ENCODE data around the gene HELB. TPM values are rescaled to one million over a fixed set of nuclear protein-coding genes. Genes with fewer than 3 reads are reported as not detected.

HELB gene
- total and polyA plus RNA-seq, 8 donors = 0.68 to 5.2 (median 1.6) TPM

DNA sequence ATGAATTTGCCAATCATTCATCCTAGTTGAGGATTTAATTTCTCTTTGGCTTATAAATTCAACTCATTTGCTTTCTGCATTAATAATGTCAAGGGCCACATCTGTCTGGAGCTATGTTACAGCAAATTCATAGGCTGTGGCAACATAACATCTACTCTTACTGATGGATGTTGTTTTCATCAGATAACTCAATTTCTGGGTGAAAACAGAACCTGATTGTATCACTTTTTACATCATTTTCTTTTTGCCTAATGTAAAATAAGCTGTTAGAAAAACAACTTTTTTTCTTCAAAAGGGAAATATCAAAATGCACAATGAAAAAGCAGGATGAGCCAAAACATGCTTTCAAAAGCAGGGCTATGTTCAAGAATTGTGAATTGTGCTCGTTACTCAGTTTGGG is 73.3 kb downstream of the HELB start:
- intact Hi-C loops (cut with DNase I) = no loop called here
- DNase-seq (no peak), FAIRE-seq (no peak), ATAC-seq (no peak)
- H3K27me3 ChIP-seq = no peaks in the 10 kb centered on the region
- no peaks in the 10 kb centered on the region for H3K36me3 ChIP-seq
- H3K27ac ChIP-seq = no peak overlapping the region
- H3K4me3 ChIP-seq = no peak overlapping the region
- TF ChIP-seq, protein P1, sequence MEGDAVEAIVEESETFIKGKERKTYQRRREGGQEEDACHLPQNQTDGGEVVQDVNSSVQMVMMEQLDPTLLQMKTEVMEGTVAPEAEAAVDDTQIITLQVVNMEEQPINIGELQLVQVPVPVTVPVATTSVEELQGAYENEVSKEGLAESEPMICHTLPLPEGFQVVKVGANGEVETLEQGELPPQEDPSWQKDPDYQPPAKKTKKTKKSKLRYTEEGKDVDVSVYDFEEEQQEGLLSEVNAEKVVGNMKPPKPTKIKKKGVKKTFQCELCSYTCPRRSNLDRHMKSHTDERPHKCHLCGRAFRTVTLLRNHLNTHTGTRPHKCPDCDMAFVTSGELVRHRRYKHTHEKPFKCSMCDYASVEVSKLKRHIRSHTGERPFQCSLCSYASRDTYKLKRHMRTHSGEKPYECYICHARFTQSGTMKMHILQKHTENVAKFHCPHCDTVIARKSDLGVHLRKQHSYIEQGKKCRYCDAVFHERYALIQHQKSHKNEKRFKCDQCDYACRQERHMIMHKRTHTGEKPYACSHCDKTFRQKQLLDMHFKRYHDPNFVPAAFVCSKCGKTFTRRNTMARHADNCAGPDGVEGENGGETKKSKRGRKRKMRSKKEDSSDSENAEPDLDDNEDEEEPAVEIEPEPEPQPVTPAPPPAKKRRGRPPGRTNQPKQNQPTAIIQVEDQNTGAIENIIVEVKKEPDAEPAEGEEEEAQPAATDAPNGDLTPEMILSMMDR (IDR thresholded peaks at IDR 0.05) = no peak
- H3K4me1 ChIP-seq = no peaks in the 10 kb centered on the region
- 92% methylated on average over 1 of the region's 1 CpG for whole genome bisulfite sequencing, 2 donors
- H3K9me3 ChIP-seq = no peaks in the 10 kb centered on the region

GRCh38 chr12:66379616-66380015 is 77.3 kb downstream of the HELB start:
- Histone ChIP-seq H3K4me3 (no peak overlapping the region), H3K4me1 (no peaks in the 10 kb centered on the region), H3K36me3 (no peaks in the 10 kb centered on the region), H3K27me3 (no peaks in the 10 kb centered on the region), H3K9me3 (no peaks in the 10 kb centered on the region), H3K27ac (no peak overlapping the region)
- DNase-seq (no peak), ATAC-seq (no peak), FAIRE-seq (no peak)
- intact Hi-C loops (cut with DNase I) = no loop called here
- WGBS, 2 donors = 93 to 94% methylated on average over 6 of the region's 6 CpGs
- TF ChIP-seq, protein P1 (IDR thresholded peaks at IDR 0.05) = no peak

DNA sequence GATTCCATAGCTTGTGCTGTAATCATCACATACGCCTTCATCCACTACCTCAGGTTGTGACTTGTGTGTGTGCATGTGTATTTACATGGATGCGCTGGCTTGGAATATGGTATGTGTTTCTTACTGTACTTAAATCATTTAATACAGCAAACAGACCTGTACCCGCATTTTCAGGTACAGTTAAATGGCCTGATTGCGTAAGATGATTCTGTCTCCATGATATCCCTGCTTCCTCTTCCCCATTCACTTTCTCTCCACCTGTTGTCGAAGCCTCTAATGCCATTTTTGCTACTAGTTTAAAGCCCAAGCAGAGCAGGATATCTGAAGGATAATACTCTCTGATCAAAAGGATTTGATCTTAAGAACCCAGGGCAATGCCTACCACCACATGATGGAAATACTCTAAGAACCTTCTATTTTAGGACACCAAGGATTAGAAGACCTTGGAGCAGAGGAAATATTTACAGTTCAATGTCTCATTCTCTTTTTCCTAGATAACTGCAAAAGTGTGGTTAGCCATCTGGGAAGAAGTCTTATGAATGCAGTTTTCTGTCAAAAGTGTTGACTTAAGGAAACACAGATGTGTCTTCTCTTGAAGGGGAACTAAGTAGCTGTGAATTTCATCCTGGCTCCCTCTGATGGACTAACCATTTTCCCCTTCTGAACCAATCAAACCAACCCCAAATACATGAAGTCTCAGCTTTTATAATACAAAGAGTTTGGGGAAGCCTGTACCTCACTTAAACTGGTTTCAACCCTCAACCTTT is 78.7 kb downstream of the HELB start:
- TF ChIP-seq, protein P1 (IDR thresholded peaks at IDR 0.05) = no peak
- intact Hi-C loops (cut with DNase I) = no loop called here
- Histone ChIP-seq H3K36me3 (no peaks in the 10 kb centered on the region), H3K4me1 (no peaks in the 10 kb centered on the region), H3K27ac (no peak overlapping the region), H3K4me3 (no peak overlapping the region), H3K9me3 (no peaks in the 10 kb centered on the region), H3K27me3 (no peaks in the 10 kb centered on the region)
- no peak for DNase-seq
- FAIRE-seq = no peak
- ATAC-seq = no peak
- 90 to 91% methylated on average over 5 of the region's 5 CpGs for WGBS, 2 donors

GRCh38 chr12:66387117-66387516 is 84.8 kb downstream of the HELB start:
- intact Hi-C loops (cut with DNase I) = no loop called here
- peak; percentile 77 to 97 (median 92) for ATAC-seq
- TF ChIP-seq, protein P1 (IDR thresholded peaks at IDR 0.05) = no peak
- peak in 3 of 6 donors; percentile 41 to 55 (median 44) for DNase-seq
- WGBS, 2 donors = 43 to 67% methylated on average over 1 of the region's 1 CpG
- no peak overlapping the region for H3K4me3 ChIP-seq
- H3K4me1 ChIP-seq = no peaks in the 10 kb centered on the region
- no peaks in the 10 kb centered on the region for H3K27me3 ChIP-seq
- FAIRE-seq = no peak
- H3K36me3 ChIP-seq = no peaks in the 10 kb centered on the region
- no peak overlapping the region for H3K27ac ChIP-seq
- no peaks in the 10 kb centered on the region for H3K9me3 ChIP-seq

Other genes starting within 250 kb of the HELB start
- gene LLPH, start 171.7 kb upstream of the HELB start, total RNA-seq = 10 to 100 TPM in 1 of 6 donors, 1 to 10 TPM in 5; 4.7 to 10.1 (median 7.9) TPM
- gene LLPH, start 171.7 kb upstream of the HELB start, polyA plus RNA-seq = 10 to 100 TPM in 1 of 2 donors, 1 to 10 TPM in 1; 3.8 to 10.5 TPM
- gene TMBIM4, start 132.5 kb upstream of the HELB start, total RNA-seq = 10 to 100 TPM; 56.4 to 79.4 (median 64.1) TPM
- gene TMBIM4, start 132.5 kb upstream of the HELB start, polyA plus RNA-seq = 100 to 1,000 TPM in 1 of 2 donors, 10 to 100 TPM in 1; 59.4 to 106 TPM
- 1 to 10 TPM in 4 of 6 donors, under 1 TPM in 2; 0.55 to 5.3 (median 1.8) TPM for gene IRAK3, start 113.3 kb upstream of the HELB start, total RNA-seq
- 1 to 10 TPM; 1.1 TPM for gene IRAK3, start 113.3 kb upstream of the HELB start, polyA plus RNA-seq